Urinary bladder (tissue), 4 donors: ENCODE results near the gene SWAP70. TPM values are rescaled to one million over a fixed set of nuclear protein-coding genes. Genes with fewer than 3 reads are reported as not detected.
A peak's percentile ranks its signal among the peaks of the same experiment; 100 is the strongest.
"Not testable (repeated sequence)": the region's sequence is repeated elsewhere in the genome, so short reads cannot be mapped to it uniquely, and the experiment has no call there.

Source experiments
- DNase-seq: peaks from one replicate; pipeline ENCODE4 v3.0.0-alpha.2; 2015; ENCODE audit errors: extremely low spot score
- H3K27ac ChIP-seq: one replicate; pipeline ENCODE4 v1.5.1; 2013; ENCODE audit warnings: low read depth, mild to moderate bottlenecking, moderate library complexity
- H3K36me3 ChIP-seq: one replicate; pipeline ENCODE4 v1.6.1; 2013; ENCODE audit warnings: mild to moderate bottlenecking, moderate library complexity; ENCODE audit not compliant: insufficient read depth
- H3K4me1 ChIP-seq: one replicate; pipeline ENCODE4 v1.6.1; 2013; ENCODE audit warnings: mild to moderate bottlenecking, moderate library complexity; ENCODE audit not compliant: insufficient read depth
- H3K4me3 ChIP-seq: one replicate; pipeline ENCODE4 v1.5.1; 2013; ENCODE audit warnings: low read depth, low read length
- WGBS: extraction: QIAGEN DNeasy Blood & Tissue Kit; methylation state at CpG from one replicate; pipeline ENCODE4 v1.1.7; 2013; 5-methylcytosine and 5-hydroxymethylcytosine counted together
- polyA plus RNA-seq: library from polyadenylated mRNA; stranded (reverse); fragments of 200-250 nt; gene quantifications from one replicate; pipeline ENCODE4 v1.2.3, GENCODE V29; 2013
- total RNA-seq: library from RNA; depleted of rRNA; stranded (reverse); fragments of >200 nt; gene quantifications from one replicate; pipeline ENCODE4 v1.2.3, GENCODE V29; 2014
- donor health status: healthy with polysubstance abuse.
- donor health status: healthy.

Gene SWAP70
- total RNA-seq = 35.3 TPM
- 21.3 TPM for polyA plus RNA-seq

DNA sequence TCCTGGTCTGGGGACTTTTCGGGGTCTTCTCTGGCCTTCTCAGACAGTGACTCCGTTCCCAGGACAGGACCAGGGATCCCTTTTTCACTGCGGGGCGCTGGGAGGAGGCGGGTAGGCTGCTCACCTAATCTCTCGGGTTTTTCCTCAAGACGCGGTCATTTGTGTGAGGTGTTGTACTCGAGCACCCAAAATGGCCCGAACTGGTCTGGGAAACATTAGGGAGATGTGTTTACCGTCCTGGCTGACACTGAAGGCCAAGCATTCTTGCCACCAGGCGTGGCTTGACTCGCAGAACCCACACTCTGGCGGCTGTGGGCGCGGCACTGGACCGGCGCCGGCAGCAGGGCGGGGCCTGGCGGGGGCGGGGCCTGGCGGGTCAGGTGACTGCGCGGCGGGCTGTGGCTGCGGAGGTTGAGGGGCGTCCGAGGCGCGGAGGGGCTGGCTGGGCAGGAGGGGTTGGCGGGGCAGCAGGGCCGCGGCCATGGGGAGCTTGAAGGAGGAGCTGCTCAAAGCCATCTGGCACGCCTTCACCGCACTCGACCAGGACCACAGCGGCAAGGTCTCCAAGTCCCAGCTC, at the start of gene SWAP70:
TSS of gene SWAP70 (plus strand) at position 379 of the 577 bp plus-strand sequence. CDS start at position 482, 103 bp downstream.
- peak within 1 kb of the TSS; percentile 87 for H3K4me3 ChIP-seq
- peak within 1 kb of the TSS; percentile 80 for H3K27ac ChIP-seq
- WGBS = 1% methylated on average over 38 of the region's 38 CpGs
- DNase-seq = peak; percentile 53
- no peaks in the 10 kb centered on the region for H3K36me3 ChIP-seq
- no peaks in the 10 kb centered on the region for H3K4me1 ChIP-seq

DNA sequence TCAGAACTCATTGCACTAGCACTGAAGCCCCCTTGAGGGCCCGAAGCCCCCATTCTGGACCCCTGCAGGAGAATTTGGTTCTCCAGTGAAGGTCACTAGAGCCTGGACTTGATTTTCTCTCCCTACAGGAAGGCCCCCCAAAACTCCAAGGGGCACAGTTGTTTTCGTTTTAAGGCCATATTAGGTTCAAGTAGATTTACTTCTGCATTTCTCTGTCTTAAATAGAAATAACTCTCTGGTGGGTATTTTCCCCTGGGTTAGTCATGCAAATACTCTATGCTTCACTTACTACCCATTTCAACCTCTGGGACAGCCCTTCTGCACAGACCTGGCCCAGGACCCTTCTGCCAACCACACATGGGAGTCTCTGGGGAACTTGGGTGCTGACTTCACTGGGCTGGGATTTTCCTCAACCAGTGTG, 48.8 kb upstream of the SWAP70 start:
- Histone ChIP-seq H3K36me3 (no peaks in the 10 kb centered on the region), H3K4me3 (no peak overlapping the region), H3K4me1 (no peaks in the 10 kb centered on the region), H3K27ac (peak overlapping the region; percentile 74)
- DNase-seq = no peak
- 79% methylated on average over 2 of the region's 2 CpGs for WGBS

DNA sequence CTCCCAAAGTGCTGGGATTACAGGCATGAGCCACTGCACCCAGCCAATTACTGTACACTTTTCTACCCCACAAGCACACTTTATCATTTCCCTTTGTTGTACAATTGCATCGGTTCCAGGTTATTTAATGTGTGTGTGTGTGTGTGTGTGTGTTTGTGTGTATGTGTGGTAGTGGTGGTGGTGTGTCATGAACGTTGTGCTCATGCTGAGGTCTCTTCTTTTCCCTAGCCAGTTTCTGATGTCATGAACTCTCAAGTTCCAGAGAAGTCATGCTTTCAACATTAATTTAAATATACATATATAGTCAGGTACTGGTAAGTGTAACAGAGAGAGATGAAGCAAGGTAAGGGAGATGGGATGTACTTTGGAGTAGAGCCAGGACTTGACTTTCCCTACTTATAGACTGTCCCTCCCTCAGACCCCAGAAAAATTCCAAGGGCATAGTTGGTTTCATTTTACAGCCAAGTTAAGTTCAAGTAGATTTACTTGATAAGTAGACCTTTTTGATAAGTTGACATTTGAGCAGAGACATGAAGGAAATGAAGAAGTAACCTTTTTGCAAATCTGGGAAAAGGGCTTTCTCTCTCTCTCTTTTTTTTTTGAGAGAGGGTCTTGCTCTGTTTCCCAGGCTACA, 47.7 kb upstream of the SWAP70 start:
- Histone ChIP-seq H3K36me3 (no peaks in the 10 kb centered on the region), H3K4me1 (no peaks in the 10 kb centered on the region), H3K4me3 (no peak overlapping the region), H3K27ac (no peak overlapping the region)
- 54% methylated on average over 2 of the region's 2 CpGs for WGBS
- DNase-seq = no peak

DNA sequence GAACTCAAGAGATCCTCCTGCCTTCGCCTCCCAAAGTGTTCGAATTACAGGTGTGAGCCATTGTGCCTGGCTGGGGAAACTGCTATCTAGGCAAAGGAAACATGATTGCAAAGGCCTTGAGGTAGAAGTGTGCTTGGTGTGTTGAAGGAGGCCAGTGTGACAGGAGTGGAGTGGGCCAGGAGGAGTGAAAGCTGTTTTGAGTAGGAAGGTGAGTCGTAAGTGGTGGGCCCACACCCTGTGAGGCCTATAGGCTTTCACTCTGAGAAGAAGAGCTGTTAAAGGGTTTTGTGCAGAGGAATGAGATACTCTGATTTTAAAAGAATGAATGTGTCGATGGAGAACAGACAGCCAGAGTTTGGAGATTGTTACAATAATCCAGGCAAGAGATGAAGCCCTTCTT, 47.0 kb upstream of the SWAP70 start:
- WGBS = 96% methylated on average over 4 of the region's 4 CpGs
- no peak for DNase-seq
- no peaks in the 10 kb centered on the region for H3K4me1 ChIP-seq
- no peak overlapping the region for H3K4me3 ChIP-seq
- H3K27ac ChIP-seq = no peak overlapping the region
- H3K36me3 ChIP-seq = no peaks in the 10 kb centered on the region

DNA sequence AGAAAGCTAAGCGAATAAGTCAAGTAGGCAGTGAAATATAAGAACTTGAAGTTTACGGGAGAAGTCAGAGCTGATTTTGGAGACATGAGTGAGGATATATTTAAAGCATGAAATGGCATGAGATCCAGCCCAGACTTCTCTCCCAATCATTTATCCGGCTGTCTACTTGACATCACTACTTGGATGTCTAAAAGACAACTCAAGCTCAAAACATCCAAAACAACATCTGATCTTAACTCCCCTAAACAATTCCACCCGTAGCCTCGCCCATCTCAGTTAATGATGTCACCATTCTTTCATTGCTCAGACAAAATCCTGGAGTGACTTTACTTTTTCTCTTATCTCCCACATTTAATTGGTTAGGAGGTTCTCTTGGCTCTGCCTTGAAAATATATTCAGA, 45.9 kb upstream of the SWAP70 start:
- Histone ChIP-seq H3K36me3 (no peaks in the 10 kb centered on the region), H3K27ac (no peak overlapping the region), H3K4me1 (no peaks in the 10 kb centered on the region), H3K4me3 (no peak overlapping the region)
- WGBS = 71% methylated on average over 5 of the region's 5 CpGs
- DNase-seq = no peak

DNA sequence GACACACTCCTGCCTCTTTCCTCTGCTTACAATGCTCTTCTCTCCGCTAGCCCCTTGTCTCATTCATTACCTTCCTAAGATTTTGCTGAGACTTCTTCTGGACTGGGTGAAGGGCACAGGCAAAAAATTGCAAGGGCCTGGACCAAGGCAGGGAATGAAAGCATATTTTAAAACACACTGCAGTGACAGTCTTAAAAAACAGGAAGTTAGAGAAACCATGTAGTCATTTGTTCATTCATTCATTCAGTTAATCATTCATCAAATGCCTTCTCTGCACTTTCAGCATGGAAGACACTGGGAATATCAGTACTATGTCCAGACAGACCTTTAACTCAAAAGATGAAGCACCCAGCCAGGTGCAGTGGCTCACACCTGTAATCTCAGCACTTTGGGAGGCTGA, 44.9 kb upstream of the SWAP70 start:
- H3K4me3 ChIP-seq = no peak overlapping the region
- DNase-seq = no peak
- no peak overlapping the region for H3K27ac ChIP-seq
- no peaks in the 10 kb centered on the region for H3K4me1 ChIP-seq
- WGBS = 98% methylated on average over 1 of the region's 1 CpG
- no peaks in the 10 kb centered on the region for H3K36me3 ChIP-seq

DNA sequence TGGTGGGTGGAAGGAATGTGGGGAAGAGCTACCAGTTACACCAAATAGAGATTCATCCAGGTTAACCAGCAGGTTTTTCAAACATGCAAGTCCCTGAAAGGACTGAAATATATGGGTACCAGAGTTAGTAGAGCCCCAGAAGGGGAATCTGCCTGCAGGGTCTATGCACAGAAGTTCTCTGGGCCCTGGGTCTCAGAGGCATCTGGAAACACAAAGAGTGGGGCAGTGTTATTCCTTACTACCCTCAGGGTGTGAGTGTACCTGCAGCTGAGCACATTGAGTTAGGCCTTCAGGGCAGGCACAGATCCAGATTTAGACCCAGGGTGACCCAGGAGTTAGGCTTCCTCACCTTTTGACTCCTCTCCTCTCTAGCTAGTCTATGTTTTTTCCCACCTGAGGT, 43.9 kb upstream of the SWAP70 start:
- Histone ChIP-seq H3K36me3 (no peaks in the 10 kb centered on the region), H3K27ac (no peak overlapping the region), H3K4me1 (no peaks in the 10 kb centered on the region), H3K4me3 (no peak overlapping the region)
- no peak for DNase-seq

DNA sequence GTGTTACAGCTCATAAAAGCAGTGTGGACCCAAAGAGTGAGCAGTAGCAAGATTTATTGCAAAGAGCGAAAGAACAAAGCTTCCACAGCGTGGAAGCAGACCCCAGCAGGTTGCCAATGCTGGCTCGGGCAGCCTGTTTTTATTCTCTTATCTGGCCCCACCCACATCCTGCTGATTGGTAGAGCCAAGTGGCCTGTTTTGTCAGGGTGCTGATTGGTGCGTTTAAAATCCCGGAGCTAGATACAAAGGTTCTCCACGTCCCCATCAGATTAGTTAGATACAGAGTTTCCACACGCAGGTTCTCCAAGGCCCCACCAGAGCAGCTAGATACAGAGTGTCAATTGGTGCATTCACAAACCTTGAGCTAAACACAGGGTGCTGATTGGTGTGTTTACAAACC, 41.5 kb upstream of the SWAP70 start:
- H3K27ac ChIP-seq, H3K4me3 ChIP-seq, H3K4me1 ChIP-seq, H3K36me3 ChIP-seq, DNase-seq: not testable (repeated sequence)
- 78% methylated on average over 7 of the region's 7 CpGs for WGBS

DNA sequence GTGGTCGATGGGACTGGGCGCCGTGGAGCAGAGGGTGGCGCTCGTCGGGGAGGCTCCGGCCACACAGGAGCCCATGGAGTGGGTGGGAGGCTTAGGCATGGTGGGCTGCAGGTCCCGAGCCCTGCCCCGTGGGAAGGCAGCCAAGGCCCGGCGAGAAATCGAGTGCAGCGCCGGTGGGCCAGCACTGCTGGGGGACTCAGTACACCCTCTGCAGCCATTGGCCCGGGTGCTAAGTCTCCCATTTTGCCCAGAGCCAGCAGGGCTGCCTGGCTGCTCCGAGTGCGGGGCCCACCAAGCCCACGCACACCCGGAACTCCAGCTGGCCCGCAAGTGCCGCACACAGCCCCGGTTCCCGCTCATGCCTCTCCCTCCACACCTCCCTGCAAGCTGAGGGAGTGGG, 40.8 kb upstream of the SWAP70 start:
- not testable (repeated sequence) for H3K4me1 ChIP-seq, DNase-seq, H3K27ac ChIP-seq, H3K36me3 ChIP-seq, H3K4me3 ChIP-seq
- WGBS = 97% methylated on average over 23 of the region's 23 CpGs

DNA sequence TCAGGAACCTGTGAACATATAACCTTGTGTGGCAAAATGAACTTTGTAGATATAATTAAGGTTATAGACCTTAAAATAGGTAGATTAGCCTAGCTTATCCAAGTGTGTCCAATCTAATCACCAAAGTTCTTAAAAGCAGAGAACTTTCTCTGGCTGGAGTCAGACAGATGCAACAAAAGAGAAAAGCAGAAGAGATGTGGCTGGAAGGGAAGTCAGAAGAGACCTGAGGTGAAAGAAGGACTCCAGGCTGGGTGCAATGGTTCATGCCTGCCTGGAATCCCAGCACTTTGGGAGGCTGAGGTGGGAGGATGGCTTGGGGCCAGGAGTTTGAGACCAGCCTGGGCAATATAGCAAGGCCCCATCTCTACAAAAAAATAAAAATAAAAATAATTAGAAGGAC, 39.4 kb upstream of the SWAP70 start:
- Histone ChIP-seq H3K4me1 (no peaks in the 10 kb centered on the region), H3K4me3 (no peak overlapping the region), H3K36me3 (no peaks in the 10 kb centered on the region), H3K27ac (no peak overlapping the region)
- no peak for DNase-seq

DNA sequence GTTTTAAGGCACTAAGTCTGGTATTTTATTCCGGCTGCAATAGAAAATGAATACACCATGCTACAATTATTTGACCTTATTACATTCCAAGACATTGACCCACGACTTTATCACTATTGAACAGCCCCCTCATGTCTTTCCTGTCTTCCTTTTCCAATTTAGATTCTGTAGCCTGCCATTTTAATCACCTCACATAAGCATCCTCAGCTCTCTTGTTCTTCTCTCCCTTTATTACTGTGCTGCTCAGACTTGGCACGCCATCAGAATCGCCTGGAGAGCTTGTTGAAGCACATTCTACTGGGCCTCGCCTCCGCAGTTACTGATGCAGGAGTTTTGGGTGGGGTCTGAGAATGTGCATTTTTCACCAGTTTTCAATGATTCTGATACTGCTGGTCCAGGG, 38.7 kb upstream of the SWAP70 start:
- WGBS = 68% methylated on average over 6 of the region's 6 CpGs
- H3K27ac ChIP-seq = no peak overlapping the region
- H3K4me1 ChIP-seq = no peaks in the 10 kb centered on the region
- H3K4me3 ChIP-seq = no peak overlapping the region
- peak; percentile 76 for DNase-seq
- H3K36me3 ChIP-seq = no peaks in the 10 kb centered on the region

DNA sequence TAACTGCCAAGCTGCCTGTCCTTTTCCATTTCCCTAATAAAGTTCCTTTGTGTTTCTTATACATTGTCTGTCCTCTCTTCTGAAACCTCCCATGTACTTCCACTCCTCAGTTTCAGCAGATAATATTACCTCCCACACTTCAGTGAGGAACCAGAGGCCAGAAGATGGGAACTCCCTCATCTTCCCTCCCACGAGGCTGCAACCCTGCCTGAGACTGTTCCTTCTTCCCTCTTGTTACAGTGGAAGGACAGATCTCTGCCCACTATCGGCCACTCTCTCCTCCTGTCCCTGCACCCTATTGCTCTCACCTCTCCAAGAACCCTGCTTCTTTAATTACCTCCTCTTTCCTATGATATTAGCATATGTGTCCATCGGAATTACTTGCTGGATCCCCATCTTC, 38.1 kb upstream of the SWAP70 start:
- WGBS = 74% methylated on average over 3 of the region's 3 CpGs
- Histone ChIP-seq H3K36me3 (no peaks in the 10 kb centered on the region), H3K4me1 (no peaks in the 10 kb centered on the region), H3K4me3 (no peak overlapping the region), H3K27ac (no peak overlapping the region)
- no peak for DNase-seq

DNA sequence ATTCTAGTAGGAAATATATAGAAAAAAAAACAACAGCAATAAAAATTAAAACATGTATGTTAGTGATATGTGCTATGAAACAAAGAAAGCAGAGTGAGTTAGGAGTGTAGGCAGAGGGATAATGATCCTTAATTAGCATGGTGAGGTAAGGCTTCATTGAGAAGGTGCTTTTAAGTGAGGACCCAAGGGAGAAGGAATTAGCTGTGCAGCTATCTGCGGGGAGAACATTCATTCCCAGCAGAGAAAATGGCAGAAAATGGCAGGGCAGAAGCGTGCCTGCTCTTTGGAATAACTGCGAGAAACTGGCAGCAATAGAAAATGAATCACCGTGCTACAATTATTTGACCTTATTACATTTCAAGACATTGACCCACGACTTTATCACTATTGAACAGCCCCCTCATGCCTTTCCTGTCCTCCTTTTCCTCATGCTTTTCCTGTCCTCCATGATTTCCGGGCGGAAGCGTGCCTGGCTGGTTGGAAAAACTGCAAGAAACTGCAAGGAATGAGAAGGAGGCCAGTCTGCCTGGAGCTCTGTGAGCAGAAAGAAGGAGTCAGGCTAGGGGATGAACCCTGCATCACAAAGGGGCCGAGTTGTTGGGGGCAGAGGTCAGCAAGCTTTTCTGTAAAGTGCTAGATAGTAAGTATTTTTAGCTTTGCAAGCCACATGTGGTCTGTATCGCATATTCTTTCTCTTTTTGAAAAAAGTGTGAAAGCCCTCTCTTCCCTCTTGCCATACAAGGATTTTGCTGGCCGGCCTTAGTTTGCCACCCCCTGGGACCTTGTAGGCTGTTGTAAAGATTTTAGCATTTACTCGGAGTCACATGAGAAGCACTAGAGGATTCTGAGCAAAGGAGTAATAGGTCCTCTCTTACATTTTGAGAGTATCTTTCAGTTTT, 37.1 kb upstream of the SWAP70 start:
- Histone ChIP-seq H3K36me3 (no peaks in the 10 kb centered on the region), H3K4me3 (no peak overlapping the region), H3K4me1 (no peaks in the 10 kb centered on the region), H3K27ac (no peak overlapping the region)
- no peak for DNase-seq
- 70% methylated on average over 12 of the region's 12 CpGs for WGBS

DNA sequence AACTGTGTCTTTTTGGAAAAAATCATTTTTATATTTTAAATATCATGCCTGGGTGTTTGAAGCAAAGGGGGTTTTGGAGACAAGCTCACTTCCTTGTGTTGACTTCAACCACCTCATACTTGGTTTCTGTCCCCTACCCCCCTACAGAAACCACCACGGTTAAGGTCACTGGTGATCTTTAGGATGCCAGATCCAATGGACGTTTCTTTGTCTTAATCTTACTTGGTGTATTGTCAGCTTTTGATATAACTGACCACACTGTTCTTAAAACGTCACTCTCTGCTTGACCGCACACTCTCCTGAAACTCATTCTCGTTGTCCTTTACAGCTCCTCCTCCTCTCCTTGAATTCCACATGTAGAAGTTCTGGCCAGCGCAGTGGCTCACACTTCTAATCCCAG, 34.8 kb upstream of the SWAP70 start:
- 93% methylated on average over 6 of the region's 6 CpGs for WGBS
- Histone ChIP-seq H3K36me3 (no peaks in the 10 kb centered on the region), H3K4me3 (no peak overlapping the region), H3K27ac (no peak overlapping the region), H3K4me1 (no peaks in the 10 kb centered on the region)
- no peak for DNase-seq
